ENCODE results near the gene TTC28.

The TTC28 gene

DNA sequence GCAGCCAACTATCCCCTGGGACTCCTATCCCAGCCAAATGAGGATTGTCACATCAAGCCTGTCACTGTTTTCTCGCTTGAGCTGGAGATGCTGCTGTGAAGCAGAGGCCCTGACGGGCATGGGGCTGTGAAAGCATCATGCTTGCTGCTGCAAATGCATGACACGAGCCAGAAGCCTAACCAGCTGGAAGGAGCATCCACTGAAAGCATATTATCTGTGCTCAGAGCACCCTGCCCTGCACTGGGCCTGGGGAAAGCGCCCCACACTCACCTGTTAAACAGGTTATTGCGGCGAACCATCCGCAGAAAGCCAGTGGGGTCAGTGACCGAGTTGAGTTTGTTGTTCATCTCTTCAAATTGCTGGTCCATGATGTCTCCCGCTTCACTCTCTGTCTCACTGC is 649.7 kb downstream of the TTC28 start:
- Histone ChIP-seq H3K4ac (ENCODE audit: low read depth, low read length) (no peak overlapping the region), H3K36me3 (ENCODE audit: control insufficient read depth, insufficient read depth, low read length) (no peaks in the 10 kb centered on the region), H2AK5ac (ENCODE audit: low read length) (no peak overlapping the region), H3K79me2 (ENCODE audit: control insufficient read depth, insufficient read depth, low read length) (no peaks in the 10 kb centered on the region), H3K18ac (ENCODE audit: low read length) (no peak overlapping the region), H2BK5ac (ENCODE audit: low read length) (no peak overlapping the region), H3K79me1 (ENCODE audit: low read length) (no peaks in the 10 kb centered on the region), H3K23ac (ENCODE audit: low read length) (no peak overlapping the region), H3K4me3 (ENCODE audit: low read length) (no peak overlapping the region), H4K5ac (ENCODE audit: low read length) (no peak overlapping the region), H4K8ac (ENCODE audit: low read depth, low read length) (no peak overlapping the region), H2BK15ac (replicated peaks; ENCODE audit: low read depth) (no peak overlapping the region), H3K4me1 (ENCODE audit: control insufficient read depth, low read depth, low read length) (no peaks in the 10 kb centered on the region), H3K27me3 (ENCODE audit: insufficient read depth, low read length, poor library complexity) (no peaks in the 10 kb centered on the region), H3K27ac (ENCODE audit: low read depth, low read length) (no peak overlapping the region), H3K4me2 (ENCODE audit: low read length) (no peak overlapping the region), H3K9ac (ENCODE audit: low read length) (no peak overlapping the region), H3K56ac (ENCODE audit: low read length) (no peak overlapping the region), H2BK120ac (ENCODE audit: low read depth, low read length) (no peak overlapping the region)
- DNase-seq, result no peak
- no CpG with 5 or more reads among the region's 9 CpGs for WGBS (ENCODE audit: extremely low coverage, insufficient coverage, low lambda C conversion rate)

DNA sequence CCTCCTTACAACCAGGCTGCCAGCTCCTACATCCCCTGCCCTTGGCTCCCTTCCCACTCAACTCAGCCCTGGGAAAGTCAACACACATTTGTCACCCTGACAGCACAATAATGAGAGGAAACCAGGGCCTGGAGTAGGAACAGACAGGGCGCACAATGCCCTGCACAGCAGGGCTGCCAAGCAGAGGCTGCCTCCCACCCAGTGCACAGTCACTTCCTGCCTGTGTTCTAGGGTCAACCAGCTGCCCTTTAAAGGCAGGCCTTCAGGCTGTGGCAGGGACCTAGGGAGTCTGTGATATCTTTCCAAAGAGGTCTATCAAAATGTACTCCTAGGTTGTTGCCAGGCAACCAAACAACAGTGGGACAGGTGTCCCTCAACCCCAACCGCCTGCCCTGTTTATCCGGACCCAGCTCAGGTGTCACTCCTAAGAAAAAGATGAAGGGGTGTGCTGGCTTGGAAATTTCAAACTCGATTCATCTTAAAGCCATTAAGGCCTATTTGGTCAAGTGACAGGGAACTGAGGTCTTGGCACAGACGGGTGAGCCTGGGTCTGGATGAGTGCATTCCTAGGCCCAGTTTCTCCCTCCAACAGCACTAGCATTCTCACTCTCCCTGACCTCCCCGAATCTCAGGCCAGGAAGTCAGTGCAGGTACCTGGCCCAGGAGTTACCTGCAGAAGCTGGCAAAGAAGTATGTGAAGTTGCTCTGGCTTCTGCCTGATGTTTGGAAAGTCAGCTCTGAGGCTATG is 650.3 kb downstream of the TTC28 start:
- no peak overlapping the region for H3K4ac ChIP-seq (ENCODE audit: low read depth, low read length)
- no peak overlapping the region for H3K4me3 ChIP-seq (ENCODE audit: low read length)
- no peak overlapping the region for H4K5ac ChIP-seq (ENCODE audit: low read length)
- H3K9ac ChIP-seq (ENCODE audit: low read length), result no peak overlapping the region
- no peak overlapping the region for H2BK15ac ChIP-seq (replicated peaks; ENCODE audit: low read depth)
- WGBS (ENCODE audit: extremely low coverage, insufficient coverage, low lambda C conversion rate), result no CpG with 5 or more reads among the region's 6 CpGs
- no peaks in the 10 kb centered on the region for H3K79me2 ChIP-seq (ENCODE audit: control insufficient read depth, insufficient read depth, low read length)
- H2BK120ac ChIP-seq (ENCODE audit: low read depth, low read length), result no peak overlapping the region
- no peak overlapping the region for H3K27ac ChIP-seq (ENCODE audit: low read depth, low read length)
- DNase-seq, result peak; percentile 51
- H2AK5ac ChIP-seq (ENCODE audit: low read length), result no peak overlapping the region
- no peak overlapping the region for H3K4me2 ChIP-seq (ENCODE audit: low read length)
- no peaks in the 10 kb centered on the region for H3K27me3 ChIP-seq (ENCODE audit: insufficient read depth, low read length, poor library complexity)
- no peaks in the 10 kb centered on the region for H3K36me3 ChIP-seq (ENCODE audit: control insufficient read depth, insufficient read depth, low read length)
- H3K23ac ChIP-seq (ENCODE audit: low read length), result no peak overlapping the region
- no peak overlapping the region for H4K8ac ChIP-seq (ENCODE audit: low read depth, low read length)
- H3K18ac ChIP-seq (ENCODE audit: low read length), result no peak overlapping the region
- H3K4me1 ChIP-seq (ENCODE audit: control insufficient read depth, low read depth, low read length), result no peaks in the 10 kb centered on the region
- no peaks in the 10 kb centered on the region for H3K79me1 ChIP-seq (ENCODE audit: low read length)
- H3K56ac ChIP-seq (ENCODE audit: low read length), result no peak overlapping the region
- H2BK5ac ChIP-seq (ENCODE audit: low read length), result no peak overlapping the region

DNA sequence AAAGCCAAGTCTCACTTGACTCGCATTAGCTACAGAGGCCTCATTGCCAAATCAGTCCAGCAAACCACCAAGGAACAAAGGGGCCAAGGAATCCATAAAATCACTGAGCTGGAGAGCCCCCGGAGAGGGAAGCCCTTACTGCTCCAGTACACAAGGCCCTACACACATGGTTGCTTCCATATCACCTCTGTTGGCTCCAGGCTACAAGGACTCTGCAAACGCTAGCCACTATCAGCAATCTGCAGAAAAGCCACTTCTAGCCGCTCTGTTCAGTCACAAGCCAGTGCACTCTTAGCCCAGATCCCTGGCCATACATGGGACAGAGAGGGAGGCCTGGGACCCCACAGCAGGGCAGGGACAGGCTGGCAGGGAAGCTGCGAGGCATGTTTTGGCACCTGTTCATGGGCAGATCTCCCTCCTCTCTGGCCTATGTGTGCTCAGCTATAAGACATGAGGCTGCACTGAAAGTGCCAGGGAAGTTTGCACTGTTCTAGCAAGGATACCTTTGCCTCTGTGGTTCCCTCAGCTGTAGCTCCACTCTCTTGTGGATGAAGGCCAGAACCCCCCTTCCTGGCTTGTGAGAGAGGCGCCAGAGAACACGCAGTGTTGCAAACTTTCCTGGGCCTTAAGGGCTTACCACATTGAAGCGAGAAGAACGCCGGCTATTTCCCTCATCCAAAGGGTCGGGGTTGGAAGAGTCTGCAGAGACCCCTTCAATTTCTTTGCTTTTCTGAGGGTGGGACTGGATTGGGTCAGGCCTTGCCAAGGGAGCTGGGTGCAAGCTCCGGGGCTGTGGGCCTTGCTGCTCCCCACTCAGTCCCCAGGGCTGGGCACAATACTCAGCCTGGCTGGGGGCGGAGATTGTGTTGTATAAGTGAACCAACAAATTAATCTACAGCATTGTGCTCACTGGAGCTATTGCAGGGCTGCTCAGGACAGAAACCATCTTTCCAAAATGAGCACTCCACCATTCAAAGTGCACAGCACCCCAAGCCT is 651.9 kb downstream of the TTC28 start:
- H3K56ac ChIP-seq (ENCODE audit: low read length), result no peak overlapping the region
- H3K4me3 ChIP-seq (ENCODE audit: low read length), result no peak overlapping the region
- no peak overlapping the region for H3K4me2 ChIP-seq (ENCODE audit: low read length)
- H3K27me3 ChIP-seq (ENCODE audit: insufficient read depth, low read length, poor library complexity), result no peaks in the 10 kb centered on the region
- H3K23ac ChIP-seq (ENCODE audit: low read length), result no peak overlapping the region
- no peaks in the 10 kb centered on the region for H3K79me1 ChIP-seq (ENCODE audit: low read length)
- no peak overlapping the region for H4K8ac ChIP-seq (ENCODE audit: low read depth, low read length)
- H3K27ac ChIP-seq (ENCODE audit: low read depth, low read length), result no peak overlapping the region
- H2BK5ac ChIP-seq (ENCODE audit: low read length), result no peak overlapping the region
- H3K4me1 ChIP-seq (ENCODE audit: control insufficient read depth, low read depth, low read length), result no peaks in the 10 kb centered on the region
- H2BK120ac ChIP-seq (ENCODE audit: low read depth, low read length), result no peak overlapping the region
- no peaks in the 10 kb centered on the region for H3K36me3 ChIP-seq (ENCODE audit: control insufficient read depth, insufficient read depth, low read length)
- no peak overlapping the region for H2BK15ac ChIP-seq (replicated peaks; ENCODE audit: low read depth)
- no peak overlapping the region for H3K9ac ChIP-seq (ENCODE audit: low read length)
- no peak overlapping the region for H3K4ac ChIP-seq (ENCODE audit: low read depth, low read length)
- no peak overlapping the region for H2AK5ac ChIP-seq (ENCODE audit: low read length)
- no peak for DNase-seq
- H3K18ac ChIP-seq (ENCODE audit: low read length), result no peak overlapping the region
- no peak overlapping the region for H4K5ac ChIP-seq (ENCODE audit: low read length)
- H3K79me2 ChIP-seq (ENCODE audit: control insufficient read depth, insufficient read depth, low read length), result no peaks in the 10 kb centered on the region
- no CpG with 5 or more reads among the region's 13 CpGs for WGBS (ENCODE audit: extremely low coverage, insufficient coverage, low lambda C conversion rate)

DNA sequence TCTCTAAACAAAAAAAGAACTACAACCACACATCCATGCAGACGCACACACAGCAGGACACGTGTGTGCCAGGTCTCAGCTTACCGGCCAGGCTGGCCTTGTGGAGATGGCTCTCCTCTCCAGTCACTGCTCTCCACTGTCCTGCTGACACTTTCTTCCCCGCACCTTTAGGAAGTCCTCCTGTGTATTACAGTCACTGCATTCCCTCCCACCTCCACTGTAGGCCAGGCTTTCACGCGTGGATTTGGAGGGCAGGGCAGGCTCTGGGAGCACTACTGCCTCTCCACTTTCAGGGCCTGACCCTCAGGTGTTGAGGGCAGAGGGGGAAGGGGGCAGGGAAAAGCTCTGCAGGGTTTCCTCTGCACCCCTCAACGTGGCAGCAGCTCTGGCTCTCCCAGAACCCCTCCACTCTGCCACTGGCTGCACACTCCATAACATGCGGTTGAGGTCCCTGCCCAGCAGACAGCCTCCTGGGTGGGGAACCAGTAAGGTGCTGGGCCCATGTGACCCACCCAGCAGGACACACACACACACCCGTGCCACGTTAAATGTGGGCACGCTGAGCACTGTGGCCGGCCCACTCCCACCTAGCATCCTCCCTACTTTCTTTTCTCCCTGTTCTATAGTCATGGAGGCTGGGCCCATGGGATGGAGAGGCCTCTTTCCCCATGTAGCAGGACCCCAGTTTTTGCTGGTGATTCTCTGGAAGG is 653.6 kb downstream of the TTC28 start:
- no peak overlapping the region for H2BK15ac ChIP-seq (replicated peaks; ENCODE audit: low read depth)
- no peak overlapping the region for H2AK5ac ChIP-seq (ENCODE audit: low read length)
- H3K27ac ChIP-seq (ENCODE audit: low read depth, low read length), result no peak overlapping the region
- no peak overlapping the region for H3K56ac ChIP-seq (ENCODE audit: low read length)
- no peak overlapping the region for H3K23ac ChIP-seq (ENCODE audit: low read length)
- H4K5ac ChIP-seq (ENCODE audit: low read length), result no peak overlapping the region
- no peak for DNase-seq
- no peak overlapping the region for H2BK120ac ChIP-seq (ENCODE audit: low read depth, low read length)
- H4K8ac ChIP-seq (ENCODE audit: low read depth, low read length), result no peak overlapping the region
- H3K79me2 ChIP-seq (ENCODE audit: control insufficient read depth, insufficient read depth, low read length), result no peaks in the 10 kb centered on the region
- H3K9ac ChIP-seq (ENCODE audit: low read length), result no peak overlapping the region
- H3K4me1 ChIP-seq (ENCODE audit: control insufficient read depth, low read depth, low read length), result no peaks in the 10 kb centered on the region
- H3K27me3 ChIP-seq (ENCODE audit: insufficient read depth, low read length, poor library complexity), result no peaks in the 10 kb centered on the region
- WGBS (ENCODE audit: extremely low coverage, insufficient coverage, low lambda C conversion rate), result no CpG with 5 or more reads among the region's 12 CpGs
- no peak overlapping the region for H3K4me3 ChIP-seq (ENCODE audit: low read length)
- H3K36me3 ChIP-seq (ENCODE audit: control insufficient read depth, insufficient read depth, low read length), result no peaks in the 10 kb centered on the region
- no peak overlapping the region for H2BK5ac ChIP-seq (ENCODE audit: low read length)
- H3K79me1 ChIP-seq (ENCODE audit: low read length), result no peaks in the 10 kb centered on the region
- no peak overlapping the region for H3K18ac ChIP-seq (ENCODE audit: low read length)
- H3K4me2 ChIP-seq (ENCODE audit: low read length), result no peak overlapping the region
- H3K4ac ChIP-seq (ENCODE audit: low read depth, low read length), result no peak overlapping the region

DNA sequence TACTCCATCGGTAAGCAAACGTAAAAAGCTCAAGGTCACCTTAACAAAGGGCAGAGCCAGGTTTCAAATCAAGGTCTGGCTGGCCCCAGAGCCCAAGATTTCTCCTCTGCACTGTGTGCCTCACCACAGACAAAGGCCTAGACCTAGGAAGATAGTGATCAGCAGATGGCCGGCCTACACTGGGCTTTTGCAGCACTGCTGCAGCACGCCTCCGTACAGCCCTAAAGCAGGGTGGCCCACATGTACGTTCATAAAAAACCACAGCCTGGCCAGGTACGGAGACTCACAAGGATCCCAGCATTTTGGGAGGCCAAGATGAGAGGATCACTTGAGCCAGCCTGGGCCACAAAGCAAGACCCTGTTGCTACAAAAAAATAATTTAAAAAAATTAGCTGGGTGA is 654.3 kb downstream of the TTC28 start:
- H3K27me3 ChIP-seq (ENCODE audit: insufficient read depth, low read length, poor library complexity), result no peaks in the 10 kb centered on the region
- H2AK5ac ChIP-seq (ENCODE audit: low read length), result no peak overlapping the region
- no peak overlapping the region for H3K18ac ChIP-seq (ENCODE audit: low read length)
- no peak overlapping the region for H3K23ac ChIP-seq (ENCODE audit: low read length)
- no peak for DNase-seq
- H2BK5ac ChIP-seq (ENCODE audit: low read length), result no peak overlapping the region
- no peak overlapping the region for H2BK15ac ChIP-seq (replicated peaks; ENCODE audit: low read depth)
- no peak overlapping the region for H3K4me2 ChIP-seq (ENCODE audit: low read length)
- no peak overlapping the region for H2BK120ac ChIP-seq (ENCODE audit: low read depth, low read length)
- H3K27ac ChIP-seq (ENCODE audit: low read depth, low read length), result no peak overlapping the region
- no peak overlapping the region for H3K9ac ChIP-seq (ENCODE audit: low read length)
- no peaks in the 10 kb centered on the region for H3K79me2 ChIP-seq (ENCODE audit: control insufficient read depth, insufficient read depth, low read length)
- H4K8ac ChIP-seq (ENCODE audit: low read depth, low read length), result no peak overlapping the region
- no peak overlapping the region for H3K4me3 ChIP-seq (ENCODE audit: low read length)
- no peaks in the 10 kb centered on the region for H3K36me3 ChIP-seq (ENCODE audit: control insufficient read depth, insufficient read depth, low read length)
- no peak overlapping the region for H3K4ac ChIP-seq (ENCODE audit: low read depth, low read length)
- H4K5ac ChIP-seq (ENCODE audit: low read length), result no peak overlapping the region
- no CpG with 5 or more reads among the region's 7 CpGs for WGBS (ENCODE audit: extremely low coverage, insufficient coverage, low lambda C conversion rate)
- no peaks in the 10 kb centered on the region for H3K4me1 ChIP-seq (ENCODE audit: control insufficient read depth, low read depth, low read length)
- H3K79me1 ChIP-seq (ENCODE audit: low read length), result no peaks in the 10 kb centered on the region
- no peak overlapping the region for H3K56ac ChIP-seq (ENCODE audit: low read length)

All from mesendoderm (in vitro differentiated cells).